HepG2 (cell line): ENCODE measurements around the gene TBC1D4. TPM values are rescaled to one million over a fixed set of nuclear protein-coding genes. Genes with fewer than 3 reads are reported as not detected.
A peak's percentile ranks its signal among the peaks of the same experiment; 100 is the strongest.

ENCODE experiments used
- FOXJ3 ChIP-seq: sonication (generic); formaldehyde crosslinking; IDR thresholded peaks from 2 replicates; pipeline ENCODE4 v1.4.0; 2020; ENCODE audit warnings: missing genetic modification reagents, mild to moderate bottlenecking, borderline replicate concordance
- HBP1 ChIP-seq: IDR thresholded peaks from 2 replicates; pipeline ENCODE4 v1.6.1; 2016; ENCODE audit warnings: low read depth, control low read depth
- HES4 ChIP-seq: sonication (generic); formaldehyde crosslinking; IDR thresholded peaks from 2 replicates; pipeline ENCODE4 v1.9.0; 2021; ENCODE audit warnings: mild to moderate bottlenecking, missing genetic modification reagents, borderline replicate concordance
- HMGXB4 ChIP-seq, 2 experiments: sonication (generic) in 1 of 2; formaldehyde crosslinking in 1 of 2; IDR thresholded peaks; 2 replicates each; pipeline versions ENCODE4 v1.4.0 to v1.6.1; 2018 to 2020; ENCODE audit warnings: missing genetic modification reagents in 2 of 2, borderline replicate concordance in 1 of 2, low read depth in 1 of 2, mild to moderate bottlenecking in 1 of 2, missing biosample characterization in 1 of 2
- HOXA3 ChIP-seq: sonication (generic); formaldehyde crosslinking; IDR thresholded peaks from 2 replicates; pipeline ENCODE4 v1.5.0; 2020; ENCODE audit warnings: missing genetic modification reagents
- IKZF5 ChIP-seq: IDR thresholded peaks from 2 replicates; pipeline ENCODE4 v1.6.1; 2018; ENCODE audit warnings: missing genetic modification reagents, mild to moderate bottlenecking, missing compliant biosample characterization
- KDM1A ChIP-seq: IDR thresholded peaks from 2 replicates; pipeline ENCODE4 v1.6.1; 2016; ENCODE audit warnings: missing compliant biosample characterization
- KDM2A ChIP-seq: sonication (generic); formaldehyde crosslinking; IDR thresholded peaks from 2 replicates; pipeline ENCODE4 v1.4.0; 2020; ENCODE audit warnings: low read depth, missing genetic modification reagents, borderline replicate concordance
- KDM4B ChIP-seq: sonication (generic); formaldehyde crosslinking; IDR thresholded peaks from 2 replicates; pipeline ENCODE4 v1.4.0; 2020; ENCODE audit warnings: missing genetic modification reagents
- MATR3 ChIP-seq: sonication (generic); formaldehyde crosslinking; IDR thresholded peaks from 2 replicates; pipeline ENCODE4 v1.4.0; 2020; ENCODE audit warnings: missing genetic modification reagents
- MNT ChIP-seq: fragments of 450-650 bp; IDR thresholded peaks from 2 replicates; pipeline ENCODE4 v1.6.1; 2016
- RELA ChIP-seq: sonication (generic); formaldehyde crosslinking; IDR thresholded peaks from 2 replicates; pipeline ENCODE4 v1.4.0; 2020; ENCODE audit warnings: missing genetic modification reagents
- RXRA ChIP-seq: sonication (generic); formaldehyde crosslinking; IDR thresholded peaks from 2 replicates; pipeline ENCODE4 v1.5.1; 2020; ENCODE audit warnings: missing genetic modification reagents
- SIX4 ChIP-seq: sonication (generic); formaldehyde crosslinking; IDR thresholded peaks from 2 replicates; pipeline ENCODE4 v1.4.0; 2020; ENCODE audit warnings: missing genetic modification reagents
- SMAD3 ChIP-seq: sonication (generic); formaldehyde crosslinking; IDR thresholded peaks from 2 replicates; pipeline ENCODE4 v1.4.0; 2020; ENCODE audit warnings: missing genetic modification reagents
- TRAFD1 ChIP-seq: sonication (generic); formaldehyde crosslinking; IDR thresholded peaks from 2 replicates; pipeline ENCODE4 v1.5.1; 2020; ENCODE audit warnings: missing genetic modification reagents, mild to moderate bottlenecking, borderline replicate concordance
- XRCC5 ChIP-seq: fragments of 200-400 bp; formaldehyde crosslinking; optimal IDR thresholded peaks from 2 replicates; pipeline ENCODE3; 2017; ENCODE audit warnings: mild to moderate bottlenecking, low read length
- ZBTB7A ChIP-seq: sonication (generic); formaldehyde crosslinking; IDR thresholded peaks from 2 replicates; pipeline ENCODE4 v1.8.0; 2022; ENCODE audit warnings: mild to moderate bottlenecking, missing genetic modification reagents
- ZFY ChIP-seq: sonication (generic); formaldehyde crosslinking; IDR thresholded peaks from 2 replicates; pipeline ENCODE4 v1.4.0; 2020; ENCODE audit warnings: missing genetic modification reagents
- ZNF33A ChIP-seq: sonication (generic); formaldehyde crosslinking; IDR thresholded peaks from 2 replicates; pipeline ENCODE4 v1.5.1; 2020; ENCODE audit warnings: missing genetic modification reagents, mild to moderate bottlenecking, moderate library complexity, borderline replicate concordance
- ZNF605 ChIP-seq: sonication (generic); formaldehyde crosslinking; IDR thresholded peaks from 2 replicates; pipeline ENCODE4 v1.8.0; 2022; ENCODE audit warnings: mild to moderate bottlenecking, missing genetic modification reagents
- ZNF792 ChIP-seq: IDR thresholded peaks from 2 replicates; pipeline ENCODE4 v1.6.1; 2016
- ZNF816 ChIP-seq: sonication (generic); formaldehyde crosslinking; IDR thresholded peaks from 2 replicates; pipeline ENCODE4 v1.8.0; 2022; ENCODE audit warnings: missing genetic modification reagents, mild to moderate bottlenecking, borderline replicate concordance
- polyA plus RNA-seq, 8 experiments: library from polyadenylated mRNA; depleted of rRNA in 3 of 8; stranded (reverse) in 7 of 8; unstranded in 1 of 8; fragments of >200 nt; fragmentation: Illumina TruSeq in 4 of 8; extraction: Trizol in 4 of 8; gene quantifications; 2 replicates each; pipeline versions ENCODE4 v1.2.1 to v1.2.3, GENCODE V29; 2011 to 2016; ENCODE audit warnings: low read depth in 4 of 8, missing spikeins in 1 of 8, mixed read lengths in 1 of 8; ENCODE audit not compliant: insufficient read depth in 1 of 8
- total RNA-seq, 5 experiments: library from RNA; depleted of rRNA; stranded (reverse); fragments of >200 nt; fragmentation: Illumina TruSeq; extraction: Trizol; gene quantifications; 2 replicates each; pipeline ENCODE4 v1.2.3, GENCODE V29; 2016; ENCODE audit warnings: low read depth in 1 of 5

Gene TBC1D4
- total and polyA plus RNA-seq, 2 of the 13 experiments (the other 11 are each of a cell fraction or from before 2014, with no cell fraction given), result 35.9 to 64.4 TPM

GRCh38 chr13:75411924-75412537, 69.9 kb downstream of the TBC1D4 start (continued):
- TF ChIP-seq ZFY (CRISPR knock-in tag), result peak; percentile 27; the same call in 1 of the 2 replicates
- peak; percentile 76 for TF ChIP-seq IKZF5 (CRISPR knock-in tag)
- TF ChIP-seq ZNF792 (CRISPR knock-in tag), result peak; percentile 57; the same call in 1 of the 2 replicates
- TF ChIP-seq HES4 (CRISPR knock-in tag), result no peak
- TF ChIP-seq KDM4B (CRISPR knock-in tag), result peak; percentile 80; the same call in 1 of the 2 replicates
- TF ChIP-seq KDM1A (CRISPR knock-in tag), result peak; percentile 28; the same call in 1 of the 2 replicates
- TF ChIP-seq XRCC5, result no peak
- TF ChIP-seq ZNF33A (CRISPR knock-in tag), result no peak
- TF ChIP-seq TRAFD1, result no peak
- no peak for TF ChIP-seq RELA
- peak; percentile 79 for TF ChIP-seq HOXA3
- no peak for TF ChIP-seq MATR3 (CRISPR knock-in tag)
- TF ChIP-seq SIX4 (CRISPR knock-in tag), result peak; percentile 47; the same call in 1 of the 2 replicates
- no peak for TF ChIP-seq KDM2A (CRISPR knock-in tag)
- TF ChIP-seq HMGXB4 (CRISPR knock-in tag; IDR thresholded peaks at IDR 0.05; ENCODE audit: borderline replicate concordance in 1 of 2, low read depth in 1 of 2), result 0 out of 4 replicates have a peak, but pooled peaks of 1 of the 2 experiments have one; percentile 37
- peak; percentile 67; the same call in 1 of the 2 replicates for TF ChIP-seq SMAD3
- no peak for TF ChIP-seq ZBTB7A (CRISPR knock-in tag)
- peak; percentile 77; the same call in 1 of the 2 replicates for TF ChIP-seq FOXJ3 (CRISPR knock-in tag)
- 0 out of 2 replicates have a peak, but pooled peaks have one; percentile 17 for TF ChIP-seq MNT
- no peak for TF ChIP-seq ZNF816 (CRISPR knock-in tag)
- peak; percentile 36; the same call in 1 of the 2 replicates for TF ChIP-seq ZNF605 (CRISPR knock-in tag)
- peak; percentile 74; the same call in 1 of the 2 replicates for TF ChIP-seq HBP1 (CRISPR knock-in tag)
- peak; percentile 91 for TF ChIP-seq RXRA
